NCI-H2107 treated with DMSO at 0.1 percent for 48 hours (cell line): Measurements from ENCODE around the gene SALL2.
"Not testable (repeated sequence)": the region's sequence is repeated elsewhere in the genome, so short reads cannot be mapped to it uniquely, and the experiment has no call there.

Experiments
- DNase-seq: peaks from one replicate; lab custom pipeline; 2025; ENCODE audit not compliant: unreplicated experiment; lab: John Stamatoyannopoulos, UW

SALL2 gene

GRCh38 chr14:21525962-21526671, at the start of gene SALL2:
SALL2 (minus strand) TSS chr14:21526346; CDS start chr14:21526127, 219 bp downstream.
- peak; percentile 98 for DNase-seq

- DNase-seq = no peak
Observed at GRCh38 chr14:21575661-21576060, 49.5 kb upstream of the SALL2 start.

- DNase-seq = no peak
Observed at GRCh38 chr14:21572604-21573003, 46.5 kb upstream of the SALL2 start.

GRCh38 chr14:21558703-21559170, 32.6 kb upstream of the SALL2 start:
- DNase-seq = no peak

- peak; percentile 83 for DNase-seq
Observed at GRCh38 chr14:21557084-21557901, 31.1 kb upstream of the SALL2 start.

- no peak for DNase-seq
Observed at GRCh38 chr14:21556378-21557083, 30.4 kb upstream of the SALL2 start.

GRCh38 chr14:21553266-21553665, 27.1 kb upstream of the SALL2 start:
- no peak for DNase-seq

- not testable (repeated sequence) for DNase-seq
Observed at GRCh38 chr14:21544588-21544987, 18.4 kb upstream of the SALL2 start.

- no peak for DNase-seq
Observed at GRCh38 chr14:21543963-21544362, 17.8 kb upstream of the SALL2 start.

GRCh38 chr14:21543521-21543960, 17.4 kb upstream of the SALL2 start:
- no peak for DNase-seq

- DNase-seq = no peak
Observed at GRCh38 chr14:21541413-21542074, 15.4 kb upstream of the SALL2 start.

- DNase-seq = no peak
Observed at GRCh38 chr14:21539189-21539940, 13.2 kb upstream of the SALL2 start.

GRCh38 chr14:21537090-21537424, 10.9 kb upstream of the SALL2 start:
- DNase-seq = no peak

GRCh38 chr14:21536418-21537089, 10.4 kb upstream of the SALL2 start:
- DNase-seq = no peak

- no peak for DNase-seq
Observed at GRCh38 chr14:21535545-21536417, 9.6 kb upstream of the SALL2 start.

- no peak for DNase-seq
Observed at GRCh38 chr14:21534576-21534975, 8.4 kb upstream of the SALL2 start.

GRCh38 chr14:21533294-21533693, 7.1 kb upstream of the SALL2 start:
- no peak for DNase-seq

- no peak for DNase-seq
Observed at GRCh38 chr14:21529515-21529914, 3.4 kb upstream of the SALL2 start.
